RPMI7951 (cell line): ENCODE data around the gene TTLL3. TPM values are rescaled to one million over a fixed set of nuclear protein-coding genes. Genes with fewer than 3 reads are reported as not detected.
"Not testable (repeated sequence)": the region's sequence is repeated elsewhere in the genome, so short reads cannot be mapped to it uniquely, and the experiment has no call there.

Experiments
- DNase-seq: peaks from one replicate; pipeline ENCODE4 v3.0.0-alpha.2; 2012; ENCODE audit warnings: low read depth
- total RNA-seq: library from RNA; depleted of rRNA; stranded (reverse); fragments of >200 nt; shearing (Covaris generic); gene quantifications from 2 replicates; pipeline ENCODE4 v1.2.3, GENCODE V29; 2014

Gene TTLL3
- total RNA-seq, 1 experiment from 2014 or later: 4.7 TPM

- DNase-seq: no peak
Observed at GRCh38 chr3:9837701-9838582, 27.9 kb downstream of the TTLL3 start.

- DNase-seq: no peak
Observed at GRCh38 chr3:9838856-9839255, 28.8 kb downstream of the TTLL3 start.

DNA sequence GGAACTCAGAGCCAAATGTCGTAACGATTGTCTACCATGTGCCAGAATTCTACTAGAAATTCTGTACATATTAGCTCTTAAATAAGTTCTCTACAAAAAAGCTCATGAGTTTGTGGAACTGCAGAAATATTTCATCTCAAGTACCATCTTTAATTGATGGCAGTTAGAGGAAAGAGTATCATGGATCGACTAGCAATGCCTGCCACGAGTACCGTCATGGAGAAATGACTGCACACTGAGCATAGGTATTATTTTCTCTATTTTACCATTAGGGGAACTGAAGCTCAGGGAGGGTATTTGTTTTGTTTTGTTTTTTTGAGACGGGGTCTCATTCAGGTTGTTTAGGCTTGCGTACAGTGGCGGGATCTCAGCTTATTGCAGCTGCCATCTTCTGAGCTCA lies 31.0 kb downstream of the TTLL3 start:
- DNase-seq: no peak

DNA sequence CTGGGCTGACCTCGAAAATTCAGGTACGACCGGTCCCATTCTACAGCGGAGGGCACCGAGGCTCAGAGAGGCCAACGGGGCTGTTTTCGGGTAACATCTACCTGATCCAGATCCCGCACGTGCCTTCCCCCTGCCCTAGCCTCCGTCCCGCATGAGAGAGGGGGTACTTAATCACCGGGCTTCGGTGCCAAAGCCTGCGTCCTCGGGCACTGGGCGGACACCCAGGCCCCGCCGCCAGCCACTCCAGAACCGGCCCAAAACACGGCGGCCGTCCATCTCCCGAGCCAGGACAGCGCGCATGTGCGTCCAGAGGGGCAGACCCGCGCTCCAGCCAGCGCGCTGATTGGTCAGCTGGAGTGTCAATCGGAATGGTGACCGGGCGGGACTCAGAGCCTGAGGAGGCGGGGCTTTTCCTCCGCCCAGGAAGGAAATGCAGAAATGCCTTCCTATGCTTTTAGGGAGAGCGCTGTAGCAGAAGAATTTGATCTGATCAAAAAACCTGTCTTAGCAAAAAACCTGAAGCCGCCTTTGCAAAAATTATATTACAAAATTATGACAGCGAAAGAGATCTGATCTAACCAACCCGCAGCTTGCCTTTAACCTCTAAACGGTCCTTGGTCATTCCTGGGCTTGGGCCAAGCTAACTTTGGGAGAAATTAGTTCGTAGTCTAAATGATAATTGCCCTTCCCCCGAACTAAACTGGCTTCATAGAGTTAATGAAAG lies 33.8 kb downstream of the TTLL3 start, which contains the start of gene RPUSD3:
TSS of gene RPUSD3 (minus strand) at position 294 of the 724 bp plus-strand sequence. CDS start at position 276, 18 bp downstream.
- peak; percentile 94 for DNase-seq

- no peak for DNase-seq
Observed at GRCh38 chr3:9846231-9846630, 36.2 kb downstream of the TTLL3 start.

DNA sequence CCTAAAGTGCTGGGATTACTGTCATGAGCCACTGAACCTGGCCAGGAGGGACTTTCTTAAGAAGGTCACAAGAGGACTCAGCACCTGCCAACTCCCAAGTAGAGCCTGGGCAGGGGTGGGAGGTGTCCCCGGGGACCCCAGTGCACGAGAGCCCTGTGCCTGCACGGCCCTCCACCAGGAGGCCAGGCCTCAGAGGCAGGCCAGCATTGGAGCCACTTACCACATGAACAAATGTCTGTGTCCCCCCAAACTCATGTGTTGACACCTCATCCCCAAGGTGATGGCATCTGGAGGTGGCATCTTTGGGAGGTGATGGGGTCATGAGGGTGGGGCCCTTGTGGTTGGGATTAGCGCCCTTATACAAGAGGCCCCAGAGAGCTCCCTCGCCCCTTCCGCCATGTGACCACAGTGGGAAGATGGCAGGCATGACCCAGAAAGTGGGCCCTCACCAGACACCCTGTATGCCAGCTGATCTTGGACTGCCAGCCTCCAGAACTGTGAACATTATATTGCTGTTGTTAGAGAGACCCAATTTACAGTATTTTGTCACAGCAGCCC lies 36.9 kb downstream of the TTLL3 start:
- DNase-seq: no peak

DNA sequence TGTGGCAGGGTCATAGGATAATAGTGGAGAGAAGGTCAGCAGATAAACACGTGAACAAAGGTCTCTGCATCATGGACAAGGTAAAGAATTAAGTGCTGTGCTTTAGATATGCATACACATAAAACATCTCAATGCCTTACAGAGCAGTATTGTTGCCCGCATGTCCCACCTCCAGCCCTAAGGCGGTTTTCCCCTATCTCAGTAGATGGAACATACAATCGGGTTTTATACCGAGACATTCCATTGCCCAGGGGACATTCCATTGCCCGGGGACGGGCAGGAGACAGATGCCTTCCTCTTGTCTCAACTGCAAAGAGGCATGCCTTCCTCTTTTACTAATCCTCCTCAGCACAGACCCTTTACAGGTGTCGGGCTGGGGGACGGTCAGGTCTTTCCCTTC lies 37.8 kb downstream of the TTLL3 start:
- not testable (repeated sequence) for DNase-seq

DNA sequence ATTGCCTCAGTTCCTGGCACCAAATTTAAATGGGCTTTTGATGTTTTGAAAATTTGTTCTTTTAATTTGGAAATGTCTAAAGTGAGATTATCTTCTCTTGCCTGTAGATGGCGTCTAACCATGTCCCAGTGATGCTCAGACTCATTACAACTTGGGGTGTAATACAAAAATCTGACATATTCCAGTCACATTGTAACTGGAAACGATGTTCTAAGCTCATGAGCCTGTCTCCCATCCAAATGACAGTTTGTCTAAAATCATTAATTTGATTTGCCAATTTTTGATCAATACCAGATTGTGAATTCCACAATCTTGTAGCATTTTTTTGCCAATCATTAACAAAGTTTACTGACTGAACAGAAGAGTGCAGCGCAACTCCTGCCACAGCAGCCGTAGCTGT lies 38.8 kb downstream of the TTLL3 start:
- peak; percentile 44 for DNase-seq

DNA sequence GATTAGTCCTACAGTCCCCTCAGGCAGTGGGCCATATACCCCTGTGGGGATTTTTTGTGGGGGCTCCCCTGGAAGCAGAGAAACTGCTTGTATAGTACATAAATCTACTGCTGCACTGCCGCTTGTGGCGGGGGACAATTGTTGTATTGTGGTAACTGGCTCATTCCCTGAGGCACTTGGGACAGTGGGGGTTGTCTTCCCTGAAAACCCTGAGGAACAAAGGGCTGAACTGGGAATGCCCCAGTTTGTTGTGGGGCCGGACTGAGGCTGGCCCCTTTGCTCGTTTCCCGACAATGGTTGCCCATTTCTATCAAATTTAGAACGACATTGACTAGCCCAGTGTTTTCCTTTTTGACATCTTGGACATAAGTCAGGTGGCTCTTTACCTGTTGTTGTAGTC lies 41.3 kb downstream of the TTLL3 start:
- not testable (repeated sequence) for DNase-seq

GRCh38 chr3:9851926-9852325 lies 41.9 kb downstream of the TTLL3 start:
- not testable (repeated sequence) for DNase-seq

DNA sequence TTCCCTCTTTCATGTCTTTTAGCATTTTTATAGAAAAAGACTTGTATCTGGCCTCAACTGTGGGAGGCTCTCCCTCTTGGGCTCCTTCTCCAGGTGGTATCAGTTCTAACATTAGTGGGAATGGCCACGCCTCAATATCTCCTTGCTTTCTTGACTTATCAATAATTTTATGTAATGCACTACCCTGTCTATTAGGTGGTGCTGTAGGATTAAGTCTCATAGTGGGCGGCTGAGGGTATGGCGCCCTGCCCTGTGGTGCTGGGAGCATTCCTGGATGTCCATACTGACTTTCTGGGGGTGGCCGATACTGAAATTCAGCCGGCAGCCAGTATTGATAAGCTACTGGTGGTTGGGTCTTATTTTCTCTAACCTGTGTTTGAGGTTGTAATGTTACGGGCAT lies 42.5 kb downstream of the TTLL3 start:
- DNase-seq: peak; percentile 16

DNA sequence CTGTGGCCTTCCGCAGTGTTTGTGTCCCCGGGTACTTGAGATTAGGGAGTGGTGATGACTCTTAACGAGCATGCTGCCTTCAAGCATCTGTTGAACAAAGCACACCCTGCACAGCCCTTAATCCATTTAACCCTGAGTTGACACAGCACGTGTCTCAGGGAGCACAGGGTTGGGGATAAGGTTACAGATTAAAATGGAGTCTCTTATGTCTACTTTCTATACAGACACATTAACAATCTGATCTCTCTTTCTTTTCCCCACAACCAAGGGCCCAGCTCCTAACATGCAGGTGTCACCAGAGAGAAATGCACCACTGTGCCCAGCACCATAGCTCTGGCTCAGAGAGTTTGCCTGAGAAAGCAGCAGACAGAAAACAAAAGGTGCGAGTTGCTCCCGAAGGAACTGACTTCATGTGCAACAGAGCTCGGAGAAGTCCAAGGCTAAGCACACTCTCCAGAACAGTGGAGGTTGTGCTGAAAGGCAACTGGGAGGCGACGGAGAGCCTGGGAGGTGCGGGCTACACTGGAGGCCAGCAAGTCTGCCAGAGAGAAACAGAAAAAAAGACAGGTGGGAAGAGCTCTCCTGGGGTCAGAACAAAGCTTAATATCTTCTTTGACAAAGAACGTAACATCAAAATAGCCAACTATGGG lies 44.4 kb downstream of the TTLL3 start:
- not testable (repeated sequence) for DNase-seq

- no peak for DNase-seq
Observed at GRCh38 chr3:9855594-9855993, 45.5 kb downstream of the TTLL3 start.

DNA sequence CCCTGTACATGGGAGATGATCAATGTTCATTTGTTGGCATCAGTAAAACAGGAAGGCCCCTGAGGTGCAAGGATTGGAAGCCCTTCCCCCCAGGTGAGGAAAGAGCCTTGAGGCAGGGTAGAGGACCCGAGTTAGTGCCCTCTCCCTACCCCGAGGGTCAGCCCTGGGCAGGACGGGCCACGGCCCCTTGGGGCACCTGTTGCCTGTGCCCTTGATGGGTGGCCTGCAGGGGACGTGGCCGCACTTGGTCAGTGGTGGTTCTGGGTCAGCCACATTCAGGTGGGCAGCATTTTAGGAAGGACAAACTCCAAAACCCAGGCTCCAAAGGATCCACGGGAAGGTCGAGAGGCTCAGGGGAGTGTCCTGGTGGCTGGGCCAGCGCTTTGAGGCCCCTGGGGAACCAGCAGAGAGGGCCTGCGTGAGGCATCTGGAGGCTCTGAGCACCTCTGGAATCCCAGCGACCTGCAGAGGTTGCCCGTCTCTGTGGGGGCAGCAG lies 49.5 kb downstream of the TTLL3 start:
- no peak for DNase-seq

- no peak for DNase-seq
Observed at GRCh38 chr3:9861201-9861600, 51.1 kb downstream of the TTLL3 start.

DNA sequence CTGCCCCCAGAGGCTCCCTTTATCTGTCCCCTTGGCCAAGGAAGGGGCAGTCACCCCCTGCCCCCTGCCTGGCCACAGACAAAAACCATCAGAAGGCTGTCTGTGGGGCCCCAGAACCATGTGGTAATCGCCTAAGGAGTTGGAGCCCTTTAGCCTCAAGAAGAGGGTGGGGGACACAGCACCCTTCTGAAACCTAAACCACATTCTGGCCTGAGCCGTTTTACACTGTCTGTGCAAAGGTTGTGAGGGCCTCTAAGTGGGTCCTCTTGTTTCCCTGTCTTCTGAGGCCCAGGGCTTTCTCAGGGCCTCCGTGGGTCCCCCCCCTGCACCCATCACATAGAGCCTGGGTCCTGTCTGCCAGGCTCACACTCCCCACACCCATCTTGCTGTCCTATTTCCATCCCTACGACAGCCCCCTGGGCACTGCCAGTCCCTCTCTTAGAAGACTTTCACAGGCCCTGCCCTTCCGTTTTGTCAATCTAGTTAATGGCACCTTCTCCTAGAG lies 51.6 kb downstream of the TTLL3 start:
- no peak for DNase-seq

GRCh38 chr3:9862391-9863057 lies 52.5 kb downstream of the TTLL3 start:
- no peak for DNase-seq

GRCh38 chr3:9863058-9863772 lies 53.2 kb downstream of the TTLL3 start:
- peak; percentile 70 for DNase-seq

DNA sequence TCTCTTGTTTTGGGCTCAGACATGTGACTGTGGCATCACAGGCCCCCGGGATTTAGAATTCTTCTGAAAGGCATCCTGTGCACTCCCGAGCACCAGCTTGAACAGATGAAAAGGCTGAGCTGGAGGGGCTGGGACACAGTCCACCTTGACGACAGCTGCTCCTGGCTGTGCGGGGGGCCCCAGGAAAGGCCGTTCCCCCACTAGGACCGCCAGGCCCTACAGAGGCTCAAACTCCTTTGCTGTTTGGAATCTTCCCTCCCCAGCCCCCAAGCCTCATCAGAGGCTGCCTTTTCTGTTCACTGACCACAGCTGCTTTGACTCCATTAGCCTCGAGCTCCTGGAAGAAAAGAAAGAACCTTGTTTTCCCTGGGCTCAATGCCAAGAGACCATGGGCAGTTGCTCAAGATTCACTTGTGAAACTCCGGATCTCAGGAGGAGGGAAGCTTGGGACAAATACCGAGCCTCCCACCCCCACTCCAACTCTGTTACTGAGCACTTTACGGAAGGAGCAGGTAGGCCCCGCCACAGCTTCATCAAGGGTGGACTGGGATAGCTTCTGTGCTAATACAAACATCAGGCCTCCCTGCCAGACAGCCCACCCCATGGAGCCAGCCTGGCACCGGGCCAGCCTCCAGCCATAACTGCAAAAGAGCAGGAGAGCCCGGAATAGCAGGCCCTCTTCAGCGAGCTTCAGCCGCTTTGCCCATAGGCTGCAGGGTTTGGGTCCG lies 54.3 kb downstream of the TTLL3 start:
- DNase-seq: peak; percentile 93
